Ascending aorta (tissue), 2 donors: Measurements from ENCODE around the gene HGFAC. TPM values are rescaled to one million over a fixed set of nuclear protein-coding genes. Genes with fewer than 3 reads are reported as not detected.

Source experiments
- DNase-seq, 2 donors: peaks; one replicate each; pipeline ENCODE4 v3.0.0-alpha.2; 2019; ENCODE audit warnings: low spot score in 2 of 2
- H3K27ac ChIP-seq, 2 donors: fragments of 200-600 bp; sonication (generic); one replicate each; pipeline ENCODE4 v1.5.1; 2016 to 2017; ENCODE audit warnings: mild to moderate bottlenecking in 1 of 2
- H3K27me3 ChIP-seq: fragments of 200-600 bp; sonication (generic); one replicate; pipeline ENCODE4 v1.5.1; 2017
- H3K36me3 ChIP-seq, 2 donors: fragments of 200-600 bp; sonication (generic); one replicate each; pipeline ENCODE4 v1.5.1; 2016
- H3K4me1 ChIP-seq, 2 donors: fragments of 200-600 bp; sonication (generic); one replicate each; pipeline ENCODE4 v1.5.1; 2016 to 2017; ENCODE audit warnings: mild to moderate bottlenecking in 1 of 2
- H3K4me3 ChIP-seq, 2 donors: fragments of 200-600 bp; sonication (generic); one replicate each; pipeline ENCODE4 v1.5.1; 2016 to 2017; ENCODE audit warnings: mild to moderate bottlenecking in 1 of 2
- H3K9me3 ChIP-seq, 2 donors: fragments of 200-600 bp; sonication (generic); one replicate each; pipeline ENCODE4 v1.5.1; 2016
- intact Hi-C: fragments of 100-400 bp; cut with DNase I; formaldehyde crosslinking; loops from one replicate; pipeline ENCODE4 v1.15.1; 2023
- total RNA-seq: library from RNA; depleted of rRNA; stranded (reverse); fragments of >200 nt; gene quantifications from one replicate; pipeline ENCODE4 v1.1.0, GENCODE V29; 2016
- TF ChIP-seq, protein P1 (sequence below), 3 experiments: fragments of 200-600 bp in 2 of 3; fragments of 450-650 bp in 1 of 3; sonication (generic) in 2 of 3; IDR thresholded peaks; one replicate each; pipeline ENCODE4 v1.5.1; 2016 to 2019; ENCODE audit warnings: antibody characterized with exemption in 3 of 3, mild to moderate bottlenecking in 1 of 3, moderate library complexity in 1 of 3

The HGFAC gene
- total RNA-seq, 1 donor from 2014 or later = 2.2 TPM

DNA sequence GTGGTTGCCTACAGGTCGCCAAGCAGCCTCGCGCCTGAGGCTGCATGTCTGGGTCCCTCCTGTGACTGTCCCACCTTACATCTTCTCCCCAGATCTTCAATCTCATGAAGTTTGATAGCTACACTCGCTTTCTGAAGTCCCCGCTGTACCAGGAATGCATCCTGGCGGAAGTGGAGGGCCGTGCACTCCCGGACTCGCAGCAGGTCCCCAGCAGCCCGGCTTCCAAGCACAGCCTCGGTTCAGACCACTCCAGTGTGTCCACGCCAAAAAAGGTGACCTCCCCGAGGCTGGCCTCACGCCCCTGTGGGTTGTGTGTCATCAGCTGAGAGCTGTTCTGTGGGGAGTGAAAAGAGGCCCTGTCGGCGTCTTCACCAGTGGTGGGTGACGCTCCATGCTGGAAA, 24.9 kb upstream of the HGFAC start:
- H3K27me3 ChIP-seq = no peaks in the 10 kb centered on the region
- no peak overlapping the region for H3K4me3 ChIP-seq
- intact Hi-C loops = no loop called here
- no peaks in the 10 kb centered on the region for H3K9me3 ChIP-seq
- no peak for DNase-seq
- no peak overlapping the region for H3K27ac ChIP-seq
- TF ChIP-seq, protein P1, sequence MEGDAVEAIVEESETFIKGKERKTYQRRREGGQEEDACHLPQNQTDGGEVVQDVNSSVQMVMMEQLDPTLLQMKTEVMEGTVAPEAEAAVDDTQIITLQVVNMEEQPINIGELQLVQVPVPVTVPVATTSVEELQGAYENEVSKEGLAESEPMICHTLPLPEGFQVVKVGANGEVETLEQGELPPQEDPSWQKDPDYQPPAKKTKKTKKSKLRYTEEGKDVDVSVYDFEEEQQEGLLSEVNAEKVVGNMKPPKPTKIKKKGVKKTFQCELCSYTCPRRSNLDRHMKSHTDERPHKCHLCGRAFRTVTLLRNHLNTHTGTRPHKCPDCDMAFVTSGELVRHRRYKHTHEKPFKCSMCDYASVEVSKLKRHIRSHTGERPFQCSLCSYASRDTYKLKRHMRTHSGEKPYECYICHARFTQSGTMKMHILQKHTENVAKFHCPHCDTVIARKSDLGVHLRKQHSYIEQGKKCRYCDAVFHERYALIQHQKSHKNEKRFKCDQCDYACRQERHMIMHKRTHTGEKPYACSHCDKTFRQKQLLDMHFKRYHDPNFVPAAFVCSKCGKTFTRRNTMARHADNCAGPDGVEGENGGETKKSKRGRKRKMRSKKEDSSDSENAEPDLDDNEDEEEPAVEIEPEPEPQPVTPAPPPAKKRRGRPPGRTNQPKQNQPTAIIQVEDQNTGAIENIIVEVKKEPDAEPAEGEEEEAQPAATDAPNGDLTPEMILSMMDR (IDR thresholded peaks at IDR 0.05) = no peak
- H3K36me3 ChIP-seq = peaks cover 20 to 38% of the 10 kb centered on the region in 2 donors
- H3K4me1 ChIP-seq = no peaks in the 10 kb centered on the region

GRCh38 chr4:3417448-3417847, 24.3 kb upstream of the HGFAC start:
- DNase-seq = no peak
- Histone ChIP-seq H3K36me3 (peaks cover 21 to 44% of the 10 kb centered on the region in 2 donors), H3K4me3 (no peak overlapping the region), H3K4me1 (no peaks in the 10 kb centered on the region), H3K27me3 (no peaks in the 10 kb centered on the region), H3K27ac (no peak overlapping the region), H3K9me3 (no peaks in the 10 kb centered on the region)
- intact Hi-C loops = no loop called here
- TF ChIP-seq, protein P1 (IDR thresholded peaks at IDR 0.05) = no peak

- no peak for DNase-seq
- Histone ChIP-seq H3K36me3 (peaks cover 28 to 48% of the 10 kb centered on the region in 2 donors), H3K27me3 (no peaks in the 10 kb centered on the region), H3K27ac (no peak overlapping the region), H3K9me3 (no peaks in the 10 kb centered on the region), H3K4me3 (no peak overlapping the region), H3K4me1 (no peaks in the 10 kb centered on the region)
- TF ChIP-seq, protein P1 (IDR thresholded peaks at IDR 0.05) = no peak
- intact Hi-C loops = no loop called here
Observed at GRCh38 chr4:3418029-3418762, 23.6 kb upstream of the HGFAC start.

- peaks cover 32 to 60% of the 10 kb centered on the region in 2 donors for H3K36me3 ChIP-seq
Observed at GRCh38 chr4:3419836-3420605, 21.7 kb upstream of the HGFAC start.

GRCh38 chr4:3420606-3420955, 21.2 kb upstream of the HGFAC start:
- Histone ChIP-seq H3K27ac (no peak overlapping the region), H3K27me3 (no peaks in the 10 kb centered on the region), H3K9me3 (no peaks in the 10 kb centered on the region), H3K4me3 (no peak overlapping the region), H3K36me3 (peaks cover 29 to 57% of the 10 kb centered on the region in 2 donors), H3K4me1 (no peaks in the 10 kb centered on the region)
- intact Hi-C loops = no loop called here
- DNase-seq = no peak
- TF ChIP-seq, protein P1 (IDR thresholded peaks at IDR 0.05) = no peak

More at GRCh38 chr4:3419836-3420605, 21.7 kb upstream of the HGFAC start:
- H3K27ac ChIP-seq = no peak overlapping the region
- TF ChIP-seq, protein P1 (IDR thresholded peaks at IDR 0.05) = no peak
- H3K4me3 ChIP-seq = no peak overlapping the region
- DNase-seq = peak in 1 of 2 donors; percentile 1
- no peaks in the 10 kb centered on the region for H3K4me1 ChIP-seq
- intact Hi-C loops = no loop called here
- no peaks in the 10 kb centered on the region for H3K27me3 ChIP-seq
- H3K9me3 ChIP-seq = no peaks in the 10 kb centered on the region
